GM10266 (cell line): ENCODE data around the gene MYLIP.
A peak's percentile ranks its signal among the peaks of the same experiment; 100 is the strongest.

Experiments
- DNase-seq: peaks from one replicate; pipeline ENCODE4 v3.0.0; 2012; ENCODE audit errors: extremely low spot score
- TF ChIP-seq, protein P1 (sequence below): IDR thresholded peaks from 2 replicates; pipeline ENCODE4 v1.5.1; 2012; ENCODE audit warnings: mild to moderate bottlenecking, low read depth; ENCODE audit not compliant: control insufficient read depth, insufficient read depth; ENCODE audit errors: missing control alignments

MYLIP gene

DNA sequence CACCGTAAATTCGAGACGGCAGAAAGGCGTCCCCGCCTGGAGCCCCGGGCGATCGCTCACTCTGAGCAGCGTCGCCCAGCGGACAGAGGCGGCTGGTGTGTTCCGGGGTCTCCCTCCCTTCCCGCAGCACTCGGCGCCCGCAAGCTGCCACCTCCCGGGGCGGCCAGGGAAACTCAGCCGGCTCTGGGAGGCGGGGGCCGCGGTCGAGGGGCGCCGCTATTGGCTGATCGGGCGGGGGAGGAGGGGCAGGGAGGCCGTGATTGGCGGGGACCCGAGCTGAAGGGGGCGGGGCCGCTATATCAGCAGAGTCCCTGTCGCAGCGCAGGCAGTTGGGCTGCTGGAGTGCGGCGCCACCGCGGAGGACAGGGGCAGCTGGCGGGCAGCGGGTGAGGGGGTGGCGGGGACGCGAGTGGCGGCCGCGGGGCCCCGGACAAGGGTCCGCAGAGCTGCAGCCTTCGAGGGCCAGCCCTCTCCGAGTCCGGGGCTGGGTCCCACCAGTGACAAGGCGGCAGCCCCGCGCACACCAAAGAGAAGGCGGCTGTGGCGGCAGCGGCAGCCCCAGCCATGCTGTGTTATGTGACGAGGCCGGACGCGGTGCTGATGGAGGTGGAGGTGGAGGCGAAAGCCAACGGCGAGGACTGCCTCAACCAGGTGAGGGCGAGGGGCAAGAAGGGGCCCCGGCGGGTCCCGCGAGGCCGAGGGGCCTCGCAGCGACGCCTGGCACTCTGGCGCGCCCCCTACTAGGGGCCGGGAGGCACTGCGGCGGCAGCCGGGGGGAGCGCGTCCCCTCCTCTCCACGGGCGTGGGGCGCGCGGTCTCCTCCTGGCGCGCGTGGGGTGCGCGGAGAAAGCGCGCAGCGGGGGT lies at the start of gene MYLIP:
MYLIP (plus strand) TSS at position 328 of the 864 bp plus-strand sequence; CDS start at position 565, 237 bp downstream.
- peak; percentile 97 for DNase-seq
- TF ChIP-seq, protein P1, sequence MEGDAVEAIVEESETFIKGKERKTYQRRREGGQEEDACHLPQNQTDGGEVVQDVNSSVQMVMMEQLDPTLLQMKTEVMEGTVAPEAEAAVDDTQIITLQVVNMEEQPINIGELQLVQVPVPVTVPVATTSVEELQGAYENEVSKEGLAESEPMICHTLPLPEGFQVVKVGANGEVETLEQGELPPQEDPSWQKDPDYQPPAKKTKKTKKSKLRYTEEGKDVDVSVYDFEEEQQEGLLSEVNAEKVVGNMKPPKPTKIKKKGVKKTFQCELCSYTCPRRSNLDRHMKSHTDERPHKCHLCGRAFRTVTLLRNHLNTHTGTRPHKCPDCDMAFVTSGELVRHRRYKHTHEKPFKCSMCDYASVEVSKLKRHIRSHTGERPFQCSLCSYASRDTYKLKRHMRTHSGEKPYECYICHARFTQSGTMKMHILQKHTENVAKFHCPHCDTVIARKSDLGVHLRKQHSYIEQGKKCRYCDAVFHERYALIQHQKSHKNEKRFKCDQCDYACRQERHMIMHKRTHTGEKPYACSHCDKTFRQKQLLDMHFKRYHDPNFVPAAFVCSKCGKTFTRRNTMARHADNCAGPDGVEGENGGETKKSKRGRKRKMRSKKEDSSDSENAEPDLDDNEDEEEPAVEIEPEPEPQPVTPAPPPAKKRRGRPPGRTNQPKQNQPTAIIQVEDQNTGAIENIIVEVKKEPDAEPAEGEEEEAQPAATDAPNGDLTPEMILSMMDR: peak; percentile 80

- TF ChIP-seq, protein P1: no peak
- no peak for DNase-seq
These were observed 49.5 kb upstream of the MYLIP start for GRCh38 chr6:16079354-16079753.

- DNase-seq: no peak
- TF ChIP-seq, protein P1: no peak
These were observed 48.7 kb upstream of the MYLIP start for GRCh38 chr6:16080204-16080603.

- no peak for DNase-seq
- TF ChIP-seq, protein P1: no peak
These were observed 47.6 kb upstream of the MYLIP start for GRCh38 chr6:16081326-16081725.

DNA sequence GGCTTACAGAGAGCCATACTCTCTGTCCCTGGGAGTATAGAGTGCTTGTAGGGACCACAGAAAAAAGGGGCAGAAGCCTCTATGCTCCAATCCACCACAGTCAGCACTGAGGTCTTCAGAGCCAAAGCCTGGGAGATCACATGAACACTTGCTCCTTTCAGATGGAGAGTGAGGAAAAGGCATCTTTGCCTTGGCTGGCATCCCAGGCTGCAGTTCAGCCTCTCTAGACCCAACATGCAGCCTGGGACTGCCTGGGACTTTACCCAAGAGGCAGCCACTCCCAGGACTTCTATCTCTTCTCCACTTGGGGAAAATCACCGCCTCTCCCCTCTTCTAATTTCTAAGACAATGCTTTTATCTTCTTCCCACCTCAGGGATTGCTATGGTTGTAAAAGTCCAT lies 46.5 kb upstream of the MYLIP start:
- TF ChIP-seq, protein P1: no peak
- no peak for DNase-seq

DNA sequence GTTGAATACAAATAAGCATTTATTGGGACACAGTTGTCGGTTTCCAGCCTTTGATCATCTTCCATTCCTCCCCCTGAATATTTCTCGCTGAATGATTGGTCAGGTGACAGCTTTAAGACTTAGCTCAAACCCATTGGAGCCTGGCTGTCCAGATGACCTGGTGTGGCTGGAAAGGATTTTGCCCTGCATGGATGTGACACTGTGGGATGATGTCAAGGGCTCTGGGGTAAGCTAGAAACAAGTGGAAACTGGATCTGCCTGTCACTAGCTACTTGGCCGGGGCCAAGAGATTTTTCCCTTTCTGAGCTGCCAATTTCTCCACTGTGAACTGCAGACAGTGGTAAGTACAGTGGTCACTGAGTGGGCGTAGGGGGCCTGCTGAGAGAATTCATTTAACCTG lies 41.9 kb upstream of the MYLIP start:
- TF ChIP-seq, protein P1: no peak
- no peak for DNase-seq

- DNase-seq: no peak
- TF ChIP-seq, protein P1: no peak
These were observed 41.5 kb upstream of the MYLIP start for GRCh38 chr6:16087386-16087785.
